Panc1 (cell line): Measurements from ENCODE around the gene GPLD1.

Source experiments
- CTCF ChIP-seq: fragments of 450-650 bp; IDR thresholded peaks from 2 replicates; pipeline ENCODE4 v1.5.1; 2017; ENCODE audit warnings: mild to moderate bottlenecking
- POLR2AphosphoS5 ChIP-seq: IDR thresholded peaks from 2 replicates; pipeline ENCODE4 v1.6.1; 2012; ENCODE audit warnings: mild to moderate bottlenecking, low read depth, low read length, moderate library complexity
- REST ChIP-seq, 2 experiments: IDR thresholded peaks; 2 replicates each; pipeline ENCODE4 v1.6.1; 2011 to 2012; ENCODE audit warnings: low read depth in 2 of 2, control low read depth in 1 of 2, low read length in 1 of 2, mild to moderate bottlenecking in 1 of 2, moderate library complexity in 1 of 2; ENCODE audit not compliant: insufficient read depth in 1 of 2
- SIN3A ChIP-seq: IDR thresholded peaks from 2 replicates; pipeline ENCODE4 v1.6.1; 2012; ENCODE audit warnings: low read depth, mild to moderate bottlenecking, low read length, moderate library complexity, borderline replicate concordance; ENCODE audit not compliant: insufficient read depth
- TCF7L2 ChIP-seq: IDR thresholded peaks from 2 replicates; pipeline ENCODE4 v1.6.1; 2011; ENCODE audit warnings: mild to moderate bottlenecking, low read depth, low read length, inconsistent platforms

GRCh38 chr6:24385536-24386269 lies 103.7 kb downstream of the GPLD1 start:
- TF ChIP-seq SIN3A: no peak
- TF ChIP-seq POLR2AphosphoS5: no peak
- no peak for TF ChIP-seq CTCF
- no peak for TF ChIP-seq REST (IDR thresholded peaks at IDR 0.05; ENCODE audit: insufficient read depth in 1 of 2, low read depth in 2 of 2, low read length in 1 of 2)
- TF ChIP-seq TCF7L2: no peak
